ENCODE results near the gene CAMTA1. TPM values are rescaled to one million over a fixed set of nuclear protein-coding genes. Genes with fewer than 3 reads are reported as not detected.

Gene CAMTA1
- total RNA-seq, 1 donor from 2014 or later: 77.6 TPM

GRCh38 chr1:6996866-6997265, 211.6 kb downstream of the CAMTA1 start:
- H3K4me1 Mint-ChIP-seq (ENCODE audit: low read depth, unreplicated experiment): peaks cover 11% of the 10 kb centered on the region
- Histone ChIP-seq H3K9me3 (ENCODE audit: insufficient read depth, low read depth, low read length) (no peaks in the 10 kb centered on the region), H3K4me3 (ENCODE audit: insufficient read depth, low read depth, low read length) (no peak overlapping the region), H3K27me3 (ENCODE audit: insufficient read depth, low read length) (peaks cover 5% of the 10 kb centered on the region), H3K4me2 (ENCODE audit: low read length) (no peak overlapping the region), H2AFZ (ENCODE audit: low read depth, low read length) (no peak overlapping the region), H3K4me1 (ENCODE audit: insufficient read depth, low read length) (no peaks in the 10 kb centered on the region), H3K9ac (ENCODE audit: low read length) (no peak overlapping the region), H3K36me3 (ENCODE audit: insufficient read depth, low read length) (no peaks in the 10 kb centered on the region), H3K27ac (ENCODE audit: low read depth, low read length) (no peak overlapping the region), H3K79me2 (ENCODE audit: insufficient read depth, low read length) (no peaks in the 10 kb centered on the region), H4K20me1 (ENCODE audit: insufficient read depth, low read length) (no peaks in the 10 kb centered on the region)
- H3K36me3 Mint-ChIP-seq (ENCODE audit: low read depth, unreplicated experiment): peaks cover 3% of the 10 kb centered on the region
- no peak for DNase-seq (ENCODE audit: low read depth)
- H3K9me3 Mint-ChIP-seq (ENCODE audit: unreplicated experiment): no peaks in the 10 kb centered on the region
- H3K27ac Mint-ChIP-seq (ENCODE audit: unreplicated experiment): no peak overlapping the region
- H3K4me3 Mint-ChIP-seq (ENCODE audit: unreplicated experiment): no peak overlapping the region
- no peak for TF ChIP-seq EZH2 (IDR thresholded peaks at IDR 0.05; ENCODE audit: insufficient read depth, low read length)
- no peak for TF ChIP-seq CTCF (IDR thresholded peaks at IDR 0.05; ENCODE audit: insufficient read depth, low read depth, low read length)
- H3K27me3 Mint-ChIP-seq (ENCODE audit: low read depth, unreplicated experiment): peaks cover 25% of the 10 kb centered on the region
- FAIRE-seq: no peak

- no peak overlapping the region for H3K4me3 ChIP-seq (ENCODE audit: insufficient read depth, low read depth, low read length)
- Mint-ChIP-seq H3K27ac (ENCODE audit: unreplicated experiment) (no peak overlapping the region), H3K4me1 (ENCODE audit: low read depth, unreplicated experiment) (peaks cover 11% of the 10 kb centered on the region), H3K36me3 (ENCODE audit: low read depth, unreplicated experiment) (peaks cover 3% of the 10 kb centered on the region), H3K4me3 (ENCODE audit: unreplicated experiment) (no peak overlapping the region), H3K27me3 (ENCODE audit: low read depth, unreplicated experiment) (peaks cover 28% of the 10 kb centered on the region), H3K9me3 (ENCODE audit: unreplicated experiment) (no peaks in the 10 kb centered on the region)
- no peak overlapping the region for H2AFZ ChIP-seq (ENCODE audit: low read depth, low read length)
- H4K20me1 ChIP-seq (ENCODE audit: insufficient read depth, low read length): no peaks in the 10 kb centered on the region
- no peak for DNase-seq (ENCODE audit: low read depth)
- no peaks in the 10 kb centered on the region for H3K79me2 ChIP-seq (ENCODE audit: insufficient read depth, low read length)
- TF ChIP-seq EZH2 (IDR thresholded peaks at IDR 0.05; ENCODE audit: insufficient read depth, low read length): no peak
- TF ChIP-seq CTCF (IDR thresholded peaks at IDR 0.05; ENCODE audit: insufficient read depth, low read depth, low read length): no peak
- no peak overlapping the region for H3K27ac ChIP-seq (ENCODE audit: low read depth, low read length)
- peaks cover 5% of the 10 kb centered on the region for H3K27me3 ChIP-seq (ENCODE audit: insufficient read depth, low read length)
- no peaks in the 10 kb centered on the region for H3K36me3 ChIP-seq (ENCODE audit: insufficient read depth, low read length)
- H3K4me1 ChIP-seq (ENCODE audit: insufficient read depth, low read length): no peaks in the 10 kb centered on the region
- H3K9ac ChIP-seq (ENCODE audit: low read length): no peak overlapping the region
- H3K4me2 ChIP-seq (ENCODE audit: low read length): no peak overlapping the region
- FAIRE-seq: no peak
- H3K9me3 ChIP-seq (ENCODE audit: insufficient read depth, low read depth, low read length): no peaks in the 10 kb centered on the region
These were observed 213.0 kb downstream of the CAMTA1 start for GRCh38 chr1:6998267-6998666.

- Histone ChIP-seq H3K4me3 (ENCODE audit: insufficient read depth, low read depth, low read length) (no peak overlapping the region), H3K4me2 (ENCODE audit: low read length) (no peak overlapping the region), H3K36me3 (ENCODE audit: insufficient read depth, low read length) (no peaks in the 10 kb centered on the region), H3K79me2 (ENCODE audit: insufficient read depth, low read length) (no peaks in the 10 kb centered on the region), H3K27me3 (ENCODE audit: insufficient read depth, low read length) (peaks cover 5% of the 10 kb centered on the region), H2AFZ (ENCODE audit: low read depth, low read length) (no peak overlapping the region), H3K9me3 (ENCODE audit: insufficient read depth, low read depth, low read length) (no peaks in the 10 kb centered on the region), H3K27ac (ENCODE audit: low read depth, low read length) (no peak overlapping the region), H4K20me1 (ENCODE audit: insufficient read depth, low read length) (no peaks in the 10 kb centered on the region), H3K9ac (ENCODE audit: low read length) (no peak overlapping the region), H3K4me1 (ENCODE audit: insufficient read depth, low read length) (no peaks in the 10 kb centered on the region)
- H3K4me3 Mint-ChIP-seq (ENCODE audit: unreplicated experiment): no peak overlapping the region
- H3K36me3 Mint-ChIP-seq (ENCODE audit: low read depth, unreplicated experiment): peaks cover 3% of the 10 kb centered on the region
- FAIRE-seq: no peak
- H3K9me3 Mint-ChIP-seq (ENCODE audit: unreplicated experiment): no peaks in the 10 kb centered on the region
- no peak for DNase-seq (ENCODE audit: low read depth)
- H3K4me1 Mint-ChIP-seq (ENCODE audit: low read depth, unreplicated experiment): peaks cover 11% of the 10 kb centered on the region
- TF ChIP-seq EZH2 (IDR thresholded peaks at IDR 0.05; ENCODE audit: insufficient read depth, low read length) (no peak), CTCF (IDR thresholded peaks at IDR 0.05; ENCODE audit: insufficient read depth, low read depth, low read length) (no peak)
- H3K27me3 Mint-ChIP-seq (ENCODE audit: low read depth, unreplicated experiment): peaks cover 28% of the 10 kb centered on the region
- H3K27ac Mint-ChIP-seq (ENCODE audit: unreplicated experiment): no peak overlapping the region
These were observed 214.6 kb downstream of the CAMTA1 start for GRCh38 chr1:6999826-7000225.

Measured in astrocyte (in vitro differentiated cells and primary cell).